Endodermal cell (in vitro differentiated cells): ENCODE data around the gene ZNF32. TPM values are rescaled to one million over a fixed set of nuclear protein-coding genes. Genes with fewer than 3 reads are reported as not detected.

Experiments used
- DNase-seq: peaks from one replicate; pipeline ENCODE4 v3.0.0-alpha.2; 2017
- H3K27ac ChIP-seq: 2 replicates; pipeline ENCODE4 v1.5.1; 2013; ENCODE audit warnings: mild to moderate bottlenecking, low read depth, low read length, moderate library complexity
- H3K27me3 ChIP-seq: 2 replicates; pipeline ENCODE4 v1.6.1; 2013; ENCODE audit warnings: mild to moderate bottlenecking, low read length, moderate library complexity; ENCODE audit not compliant: insufficient read depth, control insufficient read depth, poor library complexity, severe bottlenecking
- H3K36me3 ChIP-seq: 2 replicates; pipeline ENCODE4 v1.7.0; 2013; ENCODE audit warnings: mild to moderate bottlenecking, low read length, moderate library complexity; ENCODE audit not compliant: control insufficient read depth, insufficient read depth
- H3K4me1 ChIP-seq: one replicate; pipeline ENCODE4 v1.7.0; 2013; ENCODE audit warnings: low read length; ENCODE audit not compliant: control insufficient read depth, insufficient read depth
- H3K4me3 ChIP-seq: 2 replicates; pipeline ENCODE4 v1.5.1; 2013; ENCODE audit warnings: mild to moderate bottlenecking, low read length, moderate library complexity
- H3K9ac ChIP-seq: 2 replicates; pipeline ENCODE4 v1.6.1; 2013; ENCODE audit warnings: mild to moderate bottlenecking, low read length, moderate library complexity; ENCODE audit not compliant: poor library complexity, severe bottlenecking; ENCODE audit errors: extremely low read depth
- H3K9me3 ChIP-seq: 2 replicates; pipeline ENCODE4 v1.6.1; 2013; ENCODE audit warnings: mild to moderate bottlenecking, low read length, moderate library complexity; ENCODE audit not compliant: control insufficient read depth
- H3K27ac Mint-ChIP-seq: 2 replicates; pipeline ENCODE4 v1.8.0; 2020; ENCODE audit warnings: mixed read lengths
- H3K27me3 Mint-ChIP-seq: 2 replicates; pipeline ENCODE4 v1.8.0; 2021; ENCODE audit warnings: mild to moderate bottlenecking, mixed read lengths; ENCODE audit not compliant: insufficient read depth
- H3K36me3 Mint-ChIP-seq: 2 replicates; pipeline ENCODE4 v1.8.0; 2020; ENCODE audit warnings: low read depth, mixed read lengths
- H3K4me1 Mint-ChIP-seq: 2 replicates; pipeline ENCODE4 v1.8.0; 2020; ENCODE audit warnings: mixed read lengths
- H3K4me3 Mint-ChIP-seq: 2 replicates; pipeline ENCODE4 v1.8.0; 2020; ENCODE audit warnings: mild to moderate bottlenecking, moderate library complexity, mixed read lengths
- H3K9me3 Mint-ChIP-seq: 2 replicates; pipeline ENCODE4 v1.8.0; 2020; ENCODE audit warnings: mild to moderate bottlenecking, mixed read lengths
- CTCF ChIP-seq: fragments of 200-600 bp; sonication (generic); conservative IDR thresholded peaks from 2 replicates; pipeline ENCODE4 v1.5.0; 2021; ENCODE audit warnings: antibody characterized with exemption, mild to moderate bottlenecking
- WGBS, 2 experiments: methylation state at CpG; one replicate each; pipeline versions ENCODE4 v1.1.5 to v1.1.7; 2013; ENCODE audit warnings: missing lambda C conversion rate in 2 of 2, mixed read lengths in 1 of 2; ENCODE audit not compliant: insufficient coverage in 1 of 2, insufficient read length in 1 of 2; 5-methylcytosine and 5-hydroxymethylcytosine counted together
- total RNA-seq, 2 donors: library from RNA; stranded (reverse); fragmentation: NEBNext Ultra II Directional in 1 of 2; extraction: Animal tissue kit (Norgen Biotek cat#: 25700) in 1 of 2; gene quantifications; 2 replicates in 1 of 2; 3 replicates in 1 of 2; pipeline ENCODE4 v1.2.1, GENCODE V29; 2021

Gene ZNF32
- total RNA-seq, 2 donors from 2014 or later = 21.4 to 29.0 TPM

- H3K27ac Mint-ChIP-seq = no peak overlapping the region
- no peak for DNase-seq
- no peaks in the 10 kb centered on the region for H3K36me3 Mint-ChIP-seq
- no peaks in the 10 kb centered on the region for H3K9me3 Mint-ChIP-seq
- Histone ChIP-seq H3K4me3 (no peak overlapping the region), H3K4me1 (no peaks in the 10 kb centered on the region), H3K27me3 (peaks cover 14% of the 10 kb centered on the region), H3K9me3 (no peaks in the 10 kb centered on the region), H3K36me3 (no peaks in the 10 kb centered on the region), H3K27ac (no peak overlapping the region), H3K9ac (no peak overlapping the region)
- H3K4me3 Mint-ChIP-seq = no peak overlapping the region
- H3K27me3 Mint-ChIP-seq = peaks cover 34% of the 10 kb centered on the region
- WGBS, 2 experiments = 79% methylated on average over 2 of the region's 2 CpGs; no CpG with 5 or more reads in 1 of the 2 experiments
- no peak for TF ChIP-seq CTCF
- H3K4me1 Mint-ChIP-seq = peaks cover 19% of the 10 kb centered on the region
Measured at GRCh38 chr10:43653746-43654145, 5.1 kb upstream of the ZNF32 start.

DNA sequence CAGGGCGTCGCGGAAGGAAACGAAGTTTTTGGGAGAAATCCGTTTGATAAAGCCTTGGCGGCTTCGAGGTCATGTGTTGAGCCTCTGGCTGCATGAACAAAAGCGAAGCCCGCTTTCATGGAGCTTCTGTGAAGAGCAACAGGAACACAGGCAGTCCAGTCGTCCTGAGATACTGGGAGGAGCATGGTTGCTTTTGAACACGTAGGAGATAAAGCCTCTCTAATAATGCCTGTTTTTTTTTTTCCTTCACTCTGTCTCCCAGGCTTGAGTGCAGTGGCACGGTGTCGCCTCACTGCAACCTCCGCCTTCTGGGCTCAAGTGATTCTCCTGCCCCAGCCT is 473 bp upstream of the ZNF32 start:
- H3K27me3 ChIP-seq = peaks cover 14% of the 10 kb centered on the region
- 35 to 46% methylated on average over 10 to 14 of the region's 14 CpGs for WGBS, 2 experiments
- no peak overlapping the region for H3K27ac ChIP-seq
- peak overlapping the region; percentile 72 for H3K4me3 Mint-ChIP-seq
- H3K4me3 ChIP-seq = peak overlapping the region; percentile 81
- H3K9ac ChIP-seq = peak overlapping the region; percentile 72
- H3K9me3 Mint-ChIP-seq = peaks cover 36% of the 10 kb centered on the region
- peaks cover 39% of the 10 kb centered on the region for H3K9me3 ChIP-seq
- peaks cover 32% of the 10 kb centered on the region for H3K36me3 Mint-ChIP-seq
- H3K4me1 ChIP-seq = no peaks in the 10 kb centered on the region
- TF ChIP-seq CTCF = no peak
- DNase-seq = no peak
- H3K36me3 ChIP-seq = peaks cover 27% of the 10 kb centered on the region
- peak overlapping the region; percentile 24 for H3K27ac Mint-ChIP-seq
- H3K27me3 Mint-ChIP-seq = peaks cover 40% of the 10 kb centered on the region
- H3K4me1 Mint-ChIP-seq = peaks cover 19% of the 10 kb centered on the region

GRCh38 chr10:43648095-43648397 is 635 bp downstream of the ZNF32 start:
- no peak overlapping the region for H3K27ac Mint-ChIP-seq
- Histone ChIP-seq H3K27ac (no peak overlapping the region), H3K9ac (peak overlapping the region; percentile 72), H3K4me3 (peak overlapping the region; percentile 81), H3K27me3 (peaks cover 14% of the 10 kb centered on the region), H3K9me3 (peaks cover 50% of the 10 kb centered on the region), H3K36me3 (peaks cover 38% of the 10 kb centered on the region), H3K4me1 (no peaks in the 10 kb centered on the region)
- H3K36me3 Mint-ChIP-seq = peaks cover 44% of the 10 kb centered on the region
- TF ChIP-seq CTCF = no peak
- WGBS, 2 experiments = 59 to 73% methylated on average over 3 to 9 of the region's 9 CpGs
- no peak for DNase-seq
- H3K4me1 Mint-ChIP-seq = peaks cover 15% of the 10 kb centered on the region
- peaks cover 47% of the 10 kb centered on the region for H3K9me3 Mint-ChIP-seq
- peaks cover 36% of the 10 kb centered on the region for H3K27me3 Mint-ChIP-seq
- peak overlapping the region; percentile 72 for H3K4me3 Mint-ChIP-seq
